Spinal cord (tissue), 10 donors: ENCODE data around the gene ETFA. TPM values are rescaled to one million over a fixed set of nuclear protein-coding genes. Genes with fewer than 3 reads are reported as not detected.
"Not testable (repeated sequence)": the region's sequence is repeated elsewhere in the genome, so short reads cannot be mapped to it uniquely, and the experiment has no call there.

Experiments
- DNase-seq, 6 donors: peaks; one replicate each; pipeline versions ENCODE4 v3.0.0 to v3.0.0-alpha.2; 2013 to 2015; ENCODE audit warnings: low spot score in 6 of 6, low read depth in 4 of 6
- H3K27ac ChIP-seq: one replicate; pipeline ENCODE4 v1.5.1; 2013; ENCODE audit warnings: low read depth, low read length, control low read depth
- H3K27me3 ChIP-seq: one replicate; pipeline ENCODE4 v1.6.1; 2013; ENCODE audit warnings: low read length; ENCODE audit not compliant: control insufficient read depth, insufficient read depth
- H3K36me3 ChIP-seq: one replicate; pipeline ENCODE4 v1.6.1; 2013; ENCODE audit warnings: low read length; ENCODE audit not compliant: control insufficient read depth, insufficient read depth
- H3K4me1 ChIP-seq: one replicate; pipeline ENCODE4 v1.6.1; 2013; ENCODE audit warnings: low read length; ENCODE audit not compliant: control insufficient read depth, insufficient read depth
- H3K4me3 ChIP-seq: one replicate; pipeline ENCODE4 v1.5.1; 2013; ENCODE audit warnings: low read depth, low read length, control low read depth
- H3K9me3 ChIP-seq: one replicate; pipeline ENCODE4 v1.6.1; 2013; ENCODE audit warnings: low read length; ENCODE audit not compliant: control insufficient read depth, insufficient read depth
- WGBS: methylation state at CpG from one replicate; pipeline ENCODE4 v1.1.5; 2013; ENCODE audit warnings: missing lambda C conversion rate; ENCODE audit not compliant: insufficient coverage; 5-methylcytosine and 5-hydroxymethylcytosine counted together
- polyA plus RNA-seq, 2 donors: library from polyadenylated mRNA; unstranded; fragments of 120-200 nt; gene quantifications; one replicate each; pipeline ENCODE4 v1.2.1, GENCODE V29; 2013; ENCODE audit not compliant: insufficient read length in 2 of 2
- total RNA-seq, 2 donors: library from RNA; depleted of rRNA in 1 of 2; stranded (reverse); fragments of 120-200 nt in 1 of 2; fragments of >200 nt in 1 of 2; gene quantifications; one replicate each; pipeline versions ENCODE4 v1.2.3 to v1.2.4, GENCODE V29; 2013 to 2014
- donor health status: healthy.

The ETFA gene
- total and polyA plus RNA-seq, 4 donors: 100 to 127 (median 121) TPM

- Histone ChIP-seq H3K4me1 (peaks cover 7% of the 10 kb centered on the region), H3K27ac (no peak overlapping the region), H3K9me3 (no peaks in the 10 kb centered on the region), H3K4me3 (no peak overlapping the region), H3K36me3 (no peaks in the 10 kb centered on the region), H3K27me3 (no peaks in the 10 kb centered on the region)
- no peak for DNase-seq
- WGBS: 98% methylated on average over 7 of the region's 7 CpGs
These were observed 1.4 kb upstream of the ETFA start for GRCh38 chr15:76312540-76313174.

- Histone ChIP-seq H3K27ac (peak overlapping the region; percentile 70), H3K4me3 (peak overlapping the region; percentile 77), H3K9me3 (no peaks in the 10 kb centered on the region), H3K27me3 (no peaks in the 10 kb centered on the region), H3K36me3 (no peaks in the 10 kb centered on the region), H3K4me1 (peaks cover 7% of the 10 kb centered on the region)
- WGBS: 0% methylated on average over 11 of the region's 16 CpGs
- DNase-seq: peak in 1 of 6 donors; percentile 4
These were observed 682 bp downstream of the ETFA start for GRCh38 chr15:76310475-76311099.

- Histone ChIP-seq H3K27ac (no peak overlapping the region), H3K36me3 (no peaks in the 10 kb centered on the region), H3K4me1 (peaks cover 7% of the 10 kb centered on the region), H3K9me3 (no peaks in the 10 kb centered on the region), H3K27me3 (no peaks in the 10 kb centered on the region), H3K4me3 (no peak overlapping the region)
- DNase-seq: peak in 1 of 6 donors; percentile 24
- 69% methylated on average over 6 of the region's 13 CpGs for WGBS
These were observed 1.5 kb downstream of the ETFA start for GRCh38 chr15:76309601-76310330.

DNA sequence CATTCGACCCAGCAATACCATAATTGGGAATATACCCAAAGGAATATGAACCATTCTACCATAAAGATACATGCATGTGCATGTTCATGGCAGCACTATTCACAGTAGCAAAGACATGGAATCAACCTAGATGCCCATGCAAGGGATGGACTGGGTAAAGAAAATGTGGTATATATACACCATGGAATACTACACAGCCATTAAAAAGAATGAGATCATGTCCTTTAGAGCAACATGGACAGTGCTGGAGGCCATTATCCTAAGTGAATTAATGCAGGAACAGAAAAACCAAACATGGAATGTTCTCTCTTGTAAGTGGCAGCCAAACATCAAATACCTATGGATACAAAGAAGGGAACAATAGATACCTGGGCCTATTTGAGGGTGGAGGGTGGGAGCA lies 7.4 kb downstream of the ETFA start:
- no peak for DNase-seq
- no peaks in the 10 kb centered on the region for H3K36me3 ChIP-seq

DNA sequence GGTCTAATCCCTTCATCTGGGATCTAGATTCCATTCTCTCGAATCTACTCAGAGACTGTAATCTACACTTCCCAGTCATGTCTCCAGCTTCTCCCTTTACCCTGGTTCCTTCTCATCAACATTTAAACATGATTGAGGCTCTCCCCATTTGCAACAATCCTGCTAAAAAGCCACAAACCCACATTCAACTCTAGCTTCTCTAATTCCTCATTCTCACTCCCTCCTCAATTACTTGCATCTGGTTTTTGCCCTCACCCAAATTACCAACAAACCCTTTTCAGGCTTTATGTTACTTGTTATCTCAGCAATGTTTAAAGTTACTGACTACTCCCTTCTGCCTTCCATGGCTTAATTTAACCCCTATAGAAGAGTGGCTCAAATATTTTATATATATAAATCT lies 11.5 kb downstream of the ETFA start:
- DNase-seq: no peak
- Histone ChIP-seq H3K36me3 (no peaks in the 10 kb centered on the region), H3K9me3 (no peaks in the 10 kb centered on the region), H3K27ac (no peak overlapping the region), H3K27me3 (no peaks in the 10 kb centered on the region), H3K4me1 (no peaks in the 10 kb centered on the region), H3K4me3 (no peak overlapping the region)
- 100% methylated on average over 1 of the region's 1 CpG for WGBS

More for the DNA sequence above, 7.4 kb downstream of the ETFA start:
- H3K4me3 ChIP-seq: no peak overlapping the region
- H3K9me3 ChIP-seq: no peaks in the 10 kb centered on the region
- H3K4me1 ChIP-seq: no peaks in the 10 kb centered on the region
- H3K27me3 ChIP-seq: no peaks in the 10 kb centered on the region
- no peak overlapping the region for H3K27ac ChIP-seq
- no CpG with 5 or more reads among the region's 1 CpG for WGBS

GRCh38 chr15:76298986-76299385 lies 12.3 kb downstream of the ETFA start:
- no peaks in the 10 kb centered on the region for H3K9me3 ChIP-seq
- WGBS: 84% methylated on average over 3 of the region's 3 CpGs
- no peak for DNase-seq

GRCh38 chr15:76297951-76298350 lies 13.3 kb downstream of the ETFA start:
- DNase-seq: not testable (repeated sequence)
- WGBS: 100% methylated on average over 3 of the region's 4 CpGs

More at GRCh38 chr15:76298986-76299385, 12.3 kb downstream of the ETFA start:
- Histone ChIP-seq H3K4me1 (no peaks in the 10 kb centered on the region), H3K4me3 (no peak overlapping the region), H3K27me3 (no peaks in the 10 kb centered on the region), H3K27ac (no peak overlapping the region), H3K36me3 (no peaks in the 10 kb centered on the region)

GRCh38 chr15:76296849-76297248 lies 14.4 kb downstream of the ETFA start:
- Histone ChIP-seq H3K4me1 (no peaks in the 10 kb centered on the region), H3K9me3 (no peaks in the 10 kb centered on the region), H3K27ac (no peak overlapping the region), H3K36me3 (no peaks in the 10 kb centered on the region), H3K4me3 (no peak overlapping the region), H3K27me3 (no peaks in the 10 kb centered on the region)
- 100% methylated on average over 1 of the region's 1 CpG for WGBS
- no peak for DNase-seq

More at GRCh38 chr15:76297951-76298350, 13.3 kb downstream of the ETFA start:
- not testable (repeated sequence) for H3K4me3 ChIP-seq, H3K36me3 ChIP-seq, H3K27me3 ChIP-seq, H3K9me3 ChIP-seq, H3K4me1 ChIP-seq, H3K27ac ChIP-seq

- H3K4me3 ChIP-seq, H3K27ac ChIP-seq, DNase-seq, H3K27me3 ChIP-seq, H3K36me3 ChIP-seq, H3K4me1 ChIP-seq, H3K9me3 ChIP-seq: not testable (repeated sequence)
- WGBS: 100% methylated on average over 1 of the region's 1 CpG
These were observed 16.8 kb downstream of the ETFA start for GRCh38 chr15:76294463-76294862.
